SK-N-SH (cell line): ENCODE results near the gene RERG. TPM values are rescaled to one million over a fixed set of nuclear protein-coding genes. Genes with fewer than 3 reads are reported as not detected.

Experiments used
- CTCF ChIA-PET: fragments of 300-600, 350-600 bp; formaldehyde crosslinking; extraction: SDS; loops from one replicate; lab custom pipeline; 2021; lab: Yijun Ruan, JAX
- POLR2A ChIA-PET: fragments of 350-600 bp; sonication (Branson Sonifier 250); formaldehyde crosslinking; extraction: SDS; loops from one replicate; lab custom pipeline; 2020; ENCODE audit warnings: antibody characterized with exemption, inconsistent platforms; lab: Yijun Ruan, JAX
- DNase-seq: peaks from one replicate; pipeline ENCODE4 v3.0.0; 2012
- H2AFZ ChIP-seq: fragments of 200-600 bp; sonication (generic); 2 replicates; pipeline ENCODE4 v1.8.1; 2016; ENCODE audit warnings: antibody characterized with exemption, mild to moderate bottlenecking, low read depth
- H3F3A ChIP-seq: fragments of 200-600 bp; sonication (generic); replicated peaks from 2 replicates; pipeline ENCODE3; 2016; ENCODE audit warnings: antibody characterized with exemption, mild to moderate bottlenecking; ENCODE audit not compliant: insufficient read depth
- H3K27ac ChIP-seq, 2 experiments: fragments of 200-500 bp in 1 of 2; fragments of 200-600 bp in 1 of 2; sonication (Bioruptor generic) in 1 of 2; sonication (generic), shearing (Covaris generic) in 1 of 2; 2 replicates each; pipeline versions ENCODE4 v1.5.1 to v1.6.1; 2014 to 2016; ENCODE audit warnings: low read depth in 2 of 2, inconsistent platforms in 1 of 2, low read length in 1 of 2, mild to moderate bottlenecking in 1 of 2, mixed read lengths in 1 of 2
- H3K27me3 ChIP-seq: fragments of 200-600 bp; sonication (generic), shearing (Covaris generic); 2 replicates; pipeline ENCODE4 v1.6.1; 2016; ENCODE audit warnings: mixed run types; ENCODE audit not compliant: insufficient read depth
- H3K36me3 ChIP-seq, 2 experiments: fragments of 200-500 bp in 1 of 2; fragments of 200-600 bp in 1 of 2; sonication (Bioruptor generic) in 1 of 2; sonication (generic) in 1 of 2; replicated peaks in 1 of 2; 2 replicates each; pipeline versions ENCODE3 to v1.5.1; 2014 to 2016; ENCODE audit warnings: low read length in 1 of 2, mild to moderate bottlenecking in 1 of 2; ENCODE audit not compliant: insufficient read depth in 2 of 2, control insufficient read depth in 1 of 2
- H3K4me1 ChIP-seq, 2 experiments: fragments of 200-500 bp in 1 of 2; fragments of 200-600 bp in 1 of 2; sonication (Bioruptor generic) in 1 of 2; sonication (generic), shearing (Covaris generic) in 1 of 2; 2 replicates each; pipeline versions ENCODE4 v1.5.1 to v1.6.1; 2014 to 2016; ENCODE audit warnings: low read depth in 1 of 2, low read length in 1 of 2, mixed run types in 1 of 2; ENCODE audit not compliant: insufficient read depth in 2 of 2, control insufficient read depth in 1 of 2
- H3K4me2 ChIP-seq: fragments of 200-600 bp; sonication (generic), shearing (Covaris generic); 2 replicates; pipeline ENCODE4 v1.6.1; 2017; ENCODE audit warnings: mixed run types
- H3K4me3 ChIP-seq, 2 experiments: fragments of 200-500 bp in 1 of 2; fragments of 200-600 bp in 1 of 2; sonication (Bioruptor generic) in 1 of 2; sonication (generic), shearing (Covaris generic) in 1 of 2; 2 replicates each; pipeline versions ENCODE4 v1.5.1 to v1.8.1; 2014 to 2016; ENCODE audit warnings: low read depth in 2 of 2, inconsistent platforms in 1 of 2, low read length in 1 of 2, mild to moderate bottlenecking in 1 of 2, mixed read lengths in 1 of 2, moderate library complexity in 1 of 2
- H3K79me2 ChIP-seq: fragments of 200-600 bp; sonication (generic); 2 replicates; pipeline ENCODE4 v1.8.1; 2017; ENCODE audit warnings: mild to moderate bottlenecking; ENCODE audit not compliant: insufficient read depth
- H3K9ac ChIP-seq: fragments of 200-600 bp; sonication (generic); 2 replicates; pipeline ENCODE4 v1.6.1; 2017; ENCODE audit warnings: mixed run types
- H3K9me2 ChIP-seq: fragments of 200-600 bp; sonication (generic); 2 replicates; pipeline ENCODE4 v1.6.1; 2017; ENCODE audit warnings: mixed run types
- H3K9me3 ChIP-seq: fragments of 200-600 bp; sonication (generic); 2 replicates; pipeline ENCODE4 v1.6.1; 2017; ENCODE audit warnings: mixed run types, mild to moderate bottlenecking, moderate library complexity
- H4K20me1 ChIP-seq: fragments of 200-600 bp; sonication (generic); 2 replicates; pipeline ENCODE4 v1.6.1; 2017; ENCODE audit warnings: mild to moderate bottlenecking, mixed run types; ENCODE audit not compliant: insufficient read depth
- CHD2 ChIP-seq: fragments of 150-350 bp; IDR thresholded peaks from 2 replicates; pipeline ENCODE4 v1.6.1; 2018; ENCODE audit warnings: low read length; ENCODE audit not compliant: partially characterized antibody
- FOXM1 ChIP-seq: IDR thresholded peaks from 2 replicates; pipeline ENCODE4 v1.4.0; 2012; ENCODE audit warnings: low read depth, mild to moderate bottlenecking
- GABPA ChIP-seq: IDR thresholded peaks from 2 replicates; pipeline ENCODE4 v1.4.0; 2012; ENCODE audit warnings: low read depth, mild to moderate bottlenecking
- GATA2 ChIP-seq: sonication (generic); formaldehyde crosslinking; IDR thresholded peaks from 2 replicates; pipeline ENCODE4 v1.5.0; 2020; ENCODE audit warnings: mild to moderate bottlenecking, missing genetic modification reagents
- MEF2A ChIP-seq: IDR thresholded peaks from 2 replicates; pipeline ENCODE4 v1.4.0; 2012; ENCODE audit warnings: low read depth, borderline replicate concordance
- MXI1 ChIP-seq: IDR thresholded peaks from 2 replicates; pipeline ENCODE4 v1.6.1; 2012; ENCODE audit warnings: mild to moderate bottlenecking, low read depth, low read length, improper control_type of control experiment
- REST ChIP-seq: IDR thresholded peaks from 2 replicates; pipeline ENCODE4 v1.6.1; 2012; ENCODE audit warnings: mild to moderate bottlenecking, low read depth, low read length, moderate library complexity
- RFX5 ChIP-seq: IDR thresholded peaks from 2 replicates; pipeline ENCODE4 v1.6.1; 2012; ENCODE audit warnings: mild to moderate bottlenecking, improper control_type of control experiment, low read length
- SIN3A ChIP-seq: IDR thresholded peaks from 2 replicates; pipeline ENCODE4 v1.6.1; 2012; ENCODE audit warnings: low read depth, mild to moderate bottlenecking, low read length, moderate library complexity, borderline replicate concordance
- TEAD4 ChIP-seq: IDR thresholded peaks from 2 replicates; pipeline ENCODE4 v1.4.0; 2012; ENCODE audit warnings: mild to moderate bottlenecking, borderline replicate concordance; ENCODE audit not compliant: insufficient read depth
- USF2 ChIP-seq: fragments of 150-350 bp; IDR thresholded peaks from 2 replicates; pipeline ENCODE4 v1.6.1; 2017; ENCODE audit warnings: antibody characterized with exemption, low read length, low read depth, borderline replicate concordance
- YY1 ChIP-seq: IDR thresholded peaks from 2 replicates; pipeline ENCODE4 v1.4.0; 2012; ENCODE audit warnings: low read depth, mild to moderate bottlenecking
- WGBS: methylation state at CpG from one replicate; pipeline ENCODE4 v1.1.6; 2017; ENCODE audit warnings: low lambda C conversion rate; 5-methylcytosine and 5-hydroxymethylcytosine counted together
- polyA plus RNA-seq, 3 experiments: library from polyadenylated mRNA; depleted of rRNA; stranded (reverse); fragments of >200 nt; gene quantifications; 2 replicates each; pipeline ENCODE4 v1.2.3, GENCODE V29; 2012

The RERG gene
- polyA plus RNA-seq, 1 of the 3 experiments (the other 2 are of a cell fraction) = 0.49 TPM

GRCh38 chr12:15146585-15146984, 74.6 kb downstream of the RERG start:
- DNase-seq = no peak
- CTCF ChIA-PET = no interaction called here
- POLR2A ChIA-PET = no interaction called here

GRCh38 chr12:15143467-15143866, 77.8 kb downstream of the RERG start:
- DNase-seq = no peak
- no peak overlapping the region for H3K4me3 ChIP-seq
- no peaks in the 10 kb centered on the region for H3K79me2 ChIP-seq
- H3K4me2 ChIP-seq = no peak overlapping the region
- H3K9ac ChIP-seq = no peak overlapping the region
- ChIA-PET CTCF (no interaction called here), POLR2A (no interaction called here)
- no peaks in the 10 kb centered on the region for H3K4me1 ChIP-seq
- no peaks in the 10 kb centered on the region for H3K9me3 ChIP-seq
- H3K9me2 ChIP-seq = no peaks in the 10 kb centered on the region
- H4K20me1 ChIP-seq = no peaks in the 10 kb centered on the region
- no peaks in the 10 kb centered on the region; the same call in 1 of the 2 replicates for H3K27me3 ChIP-seq
- no peaks in the 10 kb centered on the region for H3K36me3 ChIP-seq
- H2AFZ ChIP-seq = no peak overlapping the region
- H3F3A ChIP-seq = no peaks in the 10 kb centered on the region
- no peak overlapping the region for H3K27ac ChIP-seq
- TF ChIP-seq FOXM1 = no peak
- no peak for TF ChIP-seq TEAD4
- no peak for TF ChIP-seq MXI1
- no peak for TF ChIP-seq GABPA
- no peak for TF ChIP-seq USF2
- TF ChIP-seq GATA2 = no peak
- TF ChIP-seq RFX5 = no peak
- TF ChIP-seq YY1 = no peak
- TF ChIP-seq MEF2A = no peak
- no peak for TF ChIP-seq SIN3A
- TF ChIP-seq CHD2 = no peak
- no peak for TF ChIP-seq REST

More at GRCh38 chr12:15146585-15146984, 74.6 kb downstream of the RERG start:
- Histone ChIP-seq H2AFZ (no peak overlapping the region), H3K4me2 (no peak overlapping the region), H3K27me3 (no peaks in the 10 kb centered on the region; the same call in 1 of the 2 replicates), H3K36me3 (no peaks in the 10 kb centered on the region), H3K27ac (no peak overlapping the region), H3K9me2 (no peaks in the 10 kb centered on the region), H3K79me2 (no peaks in the 10 kb centered on the region), H3F3A (no peaks in the 10 kb centered on the region), H3K4me3 (no peak overlapping the region), H3K4me1 (no peaks in the 10 kb centered on the region), H3K9me3 (no peaks in the 10 kb centered on the region), H3K9ac (no peak overlapping the region), H4K20me1 (no peaks in the 10 kb centered on the region)
- 23% methylated on average over 3 of the region's 3 CpGs for WGBS
- TF ChIP-seq YY1 (no peak), REST (no peak)
